C4-2B (cell line): ENCODE data around the gene ERV3-1.

Source experiments
- ZFX ChIP-seq: fragments of 450-650 bp; IDR thresholded peaks from 2 replicates; pipeline ENCODE4 v1.6.1; 2017
- TF ChIP-seq, protein P1 (sequence below): fragments of 450-650 bp; conservative IDR thresholded peaks from 2 replicates; pipeline ENCODE4 v1.5.1; 2017; ENCODE audit warnings: mild to moderate bottlenecking

DNA sequence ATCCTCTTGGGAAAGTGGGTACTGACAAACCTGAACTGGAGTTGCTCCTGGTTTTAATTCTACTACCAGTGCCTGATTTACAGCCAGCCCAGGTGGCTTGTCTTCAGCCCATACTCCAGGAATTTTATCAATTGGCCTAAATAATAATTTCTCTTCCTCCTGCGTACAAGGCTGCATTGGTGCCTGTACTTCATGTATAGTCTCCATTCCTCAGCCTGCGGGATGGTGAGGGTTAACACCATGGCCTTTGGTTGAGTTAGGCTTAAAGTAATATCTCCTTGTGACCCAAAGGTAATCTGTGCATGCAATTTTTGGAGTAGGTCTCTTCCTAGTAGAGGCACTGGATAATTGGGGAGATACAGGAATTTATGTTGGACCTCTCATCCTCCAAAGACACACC is 10.2 kb downstream of the ERV3-1 start:
- TF ChIP-seq, protein P1, sequence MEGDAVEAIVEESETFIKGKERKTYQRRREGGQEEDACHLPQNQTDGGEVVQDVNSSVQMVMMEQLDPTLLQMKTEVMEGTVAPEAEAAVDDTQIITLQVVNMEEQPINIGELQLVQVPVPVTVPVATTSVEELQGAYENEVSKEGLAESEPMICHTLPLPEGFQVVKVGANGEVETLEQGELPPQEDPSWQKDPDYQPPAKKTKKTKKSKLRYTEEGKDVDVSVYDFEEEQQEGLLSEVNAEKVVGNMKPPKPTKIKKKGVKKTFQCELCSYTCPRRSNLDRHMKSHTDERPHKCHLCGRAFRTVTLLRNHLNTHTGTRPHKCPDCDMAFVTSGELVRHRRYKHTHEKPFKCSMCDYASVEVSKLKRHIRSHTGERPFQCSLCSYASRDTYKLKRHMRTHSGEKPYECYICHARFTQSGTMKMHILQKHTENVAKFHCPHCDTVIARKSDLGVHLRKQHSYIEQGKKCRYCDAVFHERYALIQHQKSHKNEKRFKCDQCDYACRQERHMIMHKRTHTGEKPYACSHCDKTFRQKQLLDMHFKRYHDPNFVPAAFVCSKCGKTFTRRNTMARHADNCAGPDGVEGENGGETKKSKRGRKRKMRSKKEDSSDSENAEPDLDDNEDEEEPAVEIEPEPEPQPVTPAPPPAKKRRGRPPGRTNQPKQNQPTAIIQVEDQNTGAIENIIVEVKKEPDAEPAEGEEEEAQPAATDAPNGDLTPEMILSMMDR, result no peak
- TF ChIP-seq ZFX, result no peak
